GM19324 (cell line): ENCODE measurements around the gene CD8B2.
"Not testable (repeated sequence)": the region's sequence is repeated elsewhere in the genome, so short reads cannot be mapped to it uniquely, and the experiment has no call there.

Experiments
- ATAC-seq: cut with Tn5 transposase; IDR thresholded peaks from one replicate; pipeline ENCODE4 v1.9.1; 2021; ENCODE audit warnings: mild to moderate bottlenecking, moderate library complexity; ENCODE audit not compliant: unreplicated experiment, low FRiP score

CD8B2 gene

DNA sequence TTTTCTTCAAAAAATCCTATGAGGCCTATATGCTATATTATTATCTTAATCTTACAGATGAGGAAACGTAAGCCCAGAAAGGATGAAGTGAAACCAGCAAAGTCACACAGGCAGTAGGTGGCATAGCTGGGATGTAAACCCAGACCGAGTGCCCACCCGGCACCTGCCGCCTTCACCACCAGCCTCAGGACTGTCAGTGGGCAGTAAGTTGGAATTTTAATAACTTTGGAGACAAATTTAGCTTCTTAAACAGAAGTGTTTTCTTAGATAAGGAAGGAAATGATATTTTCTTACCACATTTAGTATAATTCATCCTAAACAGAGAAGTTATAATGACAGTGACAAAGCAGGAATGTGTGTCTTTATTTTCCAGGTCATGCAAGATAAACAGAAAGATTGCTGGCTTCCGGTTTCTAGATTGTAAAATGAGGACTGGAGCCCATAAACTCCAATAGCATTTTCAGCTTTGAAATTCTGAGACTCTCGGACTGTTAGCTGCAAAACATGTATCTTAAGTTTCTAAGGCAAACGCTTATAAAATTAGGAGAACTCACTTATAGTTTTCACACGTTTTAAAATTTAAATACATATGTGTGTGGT lies 59.3 kb downstream of the CD8B2 start:
- no peak for ATAC-seq

DNA sequence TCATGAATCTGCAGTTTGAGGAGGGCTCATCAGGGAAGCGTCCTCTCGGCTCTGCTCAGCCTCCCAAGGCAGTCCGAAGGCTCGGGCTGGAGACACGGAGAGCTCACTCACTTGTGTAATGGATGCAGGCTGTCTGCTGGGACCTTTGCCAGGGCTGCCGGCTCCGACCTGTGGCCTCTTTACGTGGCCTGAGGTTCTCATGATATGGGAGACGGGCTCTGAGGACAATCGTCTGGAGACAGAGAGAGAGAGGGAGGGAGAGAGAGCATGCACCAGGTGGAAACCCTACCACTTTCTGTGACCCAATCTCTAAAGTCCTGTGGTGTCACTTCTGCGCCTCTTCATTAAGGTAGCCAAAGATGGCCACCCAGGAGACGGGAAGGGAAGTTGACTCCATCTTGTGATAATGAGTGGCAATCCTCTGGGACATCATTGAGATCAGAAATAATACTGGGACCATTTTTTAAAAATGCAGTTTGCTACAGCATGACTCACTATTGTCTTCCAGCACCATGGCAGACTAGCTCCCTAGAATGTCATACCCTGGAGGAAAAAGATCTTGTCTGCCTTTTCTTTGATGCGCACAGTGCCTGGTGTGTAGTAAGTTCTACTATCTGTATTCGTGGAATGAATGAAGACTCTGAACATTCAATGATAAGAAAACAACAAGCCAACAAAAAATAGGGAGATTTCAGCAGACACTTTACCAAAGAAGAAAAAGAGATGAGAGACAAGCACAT lies 60.2 kb downstream of the CD8B2 start:
- ATAC-seq, result no peak

DNA sequence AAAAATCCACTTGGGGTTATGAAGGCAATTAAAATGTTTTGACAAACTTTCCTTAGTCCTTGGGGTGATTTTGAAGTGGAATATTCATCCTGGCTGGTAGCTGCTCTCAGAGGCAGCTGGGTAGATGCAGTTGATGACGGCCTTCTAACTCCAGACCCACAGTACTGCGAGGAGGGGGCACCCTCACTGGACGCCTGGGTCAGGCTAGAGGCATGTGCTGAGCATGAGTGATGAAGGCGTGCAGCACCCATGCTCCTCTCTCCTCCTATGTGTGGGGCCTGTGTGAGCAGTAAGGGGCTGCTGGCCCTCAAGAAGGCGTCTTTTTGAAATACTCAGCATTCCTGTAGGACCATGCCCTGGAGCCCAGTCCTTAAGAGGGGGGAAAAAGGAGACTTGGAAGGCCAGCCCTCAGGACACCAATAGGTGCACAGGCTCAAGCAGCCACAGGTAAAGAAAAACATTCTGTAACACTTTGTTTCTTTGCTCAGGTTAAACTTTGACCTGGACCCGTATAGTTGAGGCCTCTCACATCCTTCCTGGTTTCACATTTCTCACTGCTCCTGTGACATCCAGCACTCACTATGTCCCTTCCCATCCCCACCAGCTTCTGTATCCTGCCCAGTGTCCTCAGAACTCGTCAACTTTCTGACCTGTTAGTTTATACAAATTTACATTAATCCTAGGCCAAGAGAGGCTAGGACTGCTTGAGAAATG lies 64.4 kb downstream of the CD8B2 start:
- no peak for ATAC-seq

GRCh38 chr2:106552921-106553320 lies 65.8 kb downstream of the CD8B2 start:
- ATAC-seq, result no peak

DNA sequence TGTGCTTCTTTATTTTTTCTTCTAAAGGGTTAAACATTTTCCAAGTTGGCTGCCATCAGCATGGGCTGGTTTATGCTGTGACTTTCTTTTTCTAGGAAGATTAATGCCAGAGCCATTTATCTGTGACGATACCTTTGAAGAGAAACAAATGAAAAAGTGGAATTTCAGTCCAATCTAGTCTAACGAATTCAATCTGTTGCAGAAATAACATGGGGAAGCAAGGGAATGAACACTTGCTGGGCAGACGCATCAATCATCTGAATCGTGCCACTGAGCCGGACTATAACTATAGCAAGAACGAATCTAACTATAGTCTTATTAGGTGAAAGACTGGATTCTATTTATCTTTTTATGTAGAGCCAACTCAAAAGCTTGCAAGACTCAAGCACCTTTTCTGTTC lies 66.2 kb downstream of the CD8B2 start:
- ATAC-seq, result no peak

DNA sequence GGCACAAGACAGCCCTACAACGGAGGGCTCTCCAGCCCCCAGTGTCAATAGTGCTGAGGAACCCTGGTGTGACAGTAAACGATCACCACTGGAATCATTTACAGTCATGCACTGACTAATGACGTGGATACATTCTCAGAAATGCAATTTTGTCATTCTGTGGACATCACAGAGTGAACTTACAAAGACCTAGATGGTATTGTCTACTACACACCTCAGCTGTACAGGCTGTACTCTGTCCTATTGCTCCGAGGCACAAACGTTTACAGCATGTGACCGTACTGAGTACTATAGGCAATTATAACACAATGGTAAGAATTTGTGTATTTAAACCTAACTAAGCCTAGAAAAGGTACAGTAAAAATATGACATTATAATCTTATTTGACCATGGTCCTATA lies 67.2 kb downstream of the CD8B2 start:
- ATAC-seq, result no peak

DNA sequence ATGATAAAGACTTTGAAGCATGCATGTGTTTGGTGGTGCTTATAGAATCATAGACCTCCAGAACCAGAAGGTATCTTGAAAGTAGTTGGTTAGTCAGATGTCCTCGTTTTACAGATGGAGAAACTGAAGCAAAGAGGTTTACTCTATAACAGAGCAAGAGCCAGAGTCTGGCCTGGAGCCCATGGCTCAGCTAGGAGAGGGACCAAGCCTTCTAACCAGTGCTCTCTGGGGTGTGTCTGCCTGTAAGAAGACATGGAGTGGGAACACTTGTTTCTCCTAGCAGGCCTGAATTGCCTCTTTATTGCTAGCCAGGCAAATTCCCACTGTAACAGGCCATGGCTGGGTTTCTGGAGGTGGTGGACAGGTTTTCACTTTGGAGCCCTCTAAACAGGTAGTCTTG lies 67.9 kb downstream of the CD8B2 start:
- ATAC-seq, result no peak

GRCh38 chr2:106559786-106560185 lies 72.6 kb downstream of the CD8B2 start:
- ATAC-seq, result not testable (repeated sequence)

GRCh38 chr2:106560773-106561172 lies 73.6 kb downstream of the CD8B2 start:
- ATAC-seq, result no peak

GRCh38 chr2:106561356-106561755 lies 74.2 kb downstream of the CD8B2 start:
- no peak for ATAC-seq

- ATAC-seq, result no peak
Observed at GRCh38 chr2:106561803-106562202, 74.6 kb downstream of the CD8B2 start.

DNA sequence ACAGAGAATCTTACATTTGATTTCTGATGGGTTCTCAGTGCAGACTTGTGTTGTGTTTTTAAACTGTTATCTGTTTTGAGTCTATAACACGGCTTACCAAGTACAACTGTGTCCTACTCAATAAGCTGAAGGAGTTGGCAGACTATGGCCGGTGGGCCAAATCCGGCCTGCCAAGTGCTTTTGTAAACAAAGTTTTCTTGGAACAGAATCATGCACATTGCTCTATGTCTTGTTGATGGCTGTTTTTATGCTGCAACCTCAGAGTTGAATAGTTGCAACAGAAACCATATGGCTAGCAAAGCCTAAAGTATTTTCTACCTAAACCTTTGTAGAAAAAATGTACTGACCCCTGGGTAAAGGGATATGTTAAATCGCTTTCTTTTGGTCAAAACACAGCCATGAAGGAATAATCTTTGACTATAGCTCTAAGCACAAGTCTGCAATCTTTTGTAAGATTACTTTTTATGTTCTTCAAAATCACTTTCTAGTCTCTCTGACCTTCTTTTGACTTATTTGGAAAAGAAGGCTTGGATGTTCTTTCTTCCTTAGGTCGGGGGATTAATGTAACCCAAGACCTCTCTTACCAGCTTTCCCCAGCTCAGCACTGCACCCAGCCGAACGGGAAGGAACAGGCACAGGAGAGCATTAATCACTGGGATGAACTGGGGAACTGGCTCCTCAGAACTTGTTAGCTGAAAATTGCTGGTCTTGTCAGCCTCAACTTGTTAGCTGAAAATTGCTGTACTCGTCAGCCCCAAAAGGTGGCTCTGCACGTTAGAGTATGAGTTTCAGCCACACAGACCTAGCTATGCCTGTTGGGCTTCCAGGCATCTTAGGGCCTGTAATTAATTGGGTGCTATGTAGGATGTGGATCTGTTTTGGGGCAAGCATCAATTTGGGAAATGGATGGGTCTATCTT lies 75.4 kb downstream of the CD8B2 start:
- ATAC-seq, result no peak

DNA sequence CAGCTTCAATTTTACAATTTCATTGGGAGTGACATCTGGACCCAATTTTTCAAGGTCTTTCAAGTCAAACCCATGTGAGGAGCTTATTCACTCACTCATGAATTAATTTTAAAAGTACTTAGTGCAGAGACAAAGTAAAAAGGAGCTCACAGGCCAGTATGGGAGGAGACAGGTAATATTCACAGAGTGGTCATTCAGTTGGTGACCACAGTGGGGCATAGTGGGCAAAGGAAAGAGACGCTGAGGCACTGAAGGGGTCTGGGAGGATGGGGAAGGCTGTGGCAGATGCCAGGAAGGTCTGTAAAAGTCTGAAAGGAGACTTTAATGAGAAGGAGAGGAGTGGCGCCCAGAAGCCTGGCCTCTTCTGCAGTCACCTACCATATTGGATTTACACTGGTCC lies 76.0 kb downstream of the CD8B2 start:
- ATAC-seq, result no peak

GRCh38 chr2:106565599-106565998 lies 78.4 kb downstream of the CD8B2 start:
- ATAC-seq, result no peak

DNA sequence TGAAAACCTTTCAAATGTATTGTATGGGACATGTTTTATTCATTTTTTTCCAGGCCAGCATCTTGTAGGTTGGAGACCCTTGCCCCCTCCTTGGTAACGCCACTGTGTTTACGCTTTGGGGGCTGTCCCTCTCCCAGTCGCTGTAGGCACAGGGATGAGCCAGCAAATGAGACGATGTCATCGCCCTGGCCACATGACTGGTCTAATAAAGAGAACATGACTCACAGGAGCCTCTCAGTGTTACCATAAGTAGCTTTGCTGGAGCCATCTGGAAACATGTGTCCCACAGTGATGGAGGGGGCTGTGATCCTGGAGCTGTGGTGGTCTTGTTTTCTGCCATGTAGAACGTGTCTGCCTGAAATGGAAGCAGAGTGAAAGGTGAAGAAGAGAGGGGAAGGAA lies 78.9 kb downstream of the CD8B2 start:
- ATAC-seq, result no peak

- ATAC-seq, result not testable (repeated sequence)
Observed at GRCh38 chr2:106566484-106566883, 79.3 kb downstream of the CD8B2 start.

DNA sequence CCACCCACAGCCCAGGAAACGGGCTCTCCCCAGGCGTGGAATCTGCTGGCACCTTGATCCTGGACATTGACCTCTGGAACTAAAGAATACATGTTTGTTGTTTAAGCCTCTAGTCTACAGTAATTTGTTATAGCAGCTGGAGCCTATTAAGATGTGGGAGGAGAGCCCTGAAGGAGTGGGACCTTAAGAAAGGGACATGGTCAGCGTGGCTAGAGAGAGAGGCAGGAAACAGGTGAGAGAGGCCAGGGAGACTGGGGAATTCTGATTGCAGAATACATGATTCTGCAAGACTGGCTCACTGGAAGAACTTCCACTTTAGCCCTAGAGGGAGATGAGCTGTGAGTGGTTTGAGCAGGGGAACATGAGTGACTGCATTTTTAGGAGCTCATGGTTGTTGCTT lies 83.2 kb downstream of the CD8B2 start:
- no peak for ATAC-seq
